Measurements from ENCODE around the gene WDR70. TPM values are rescaled to one million over a fixed set of nuclear protein-coding genes. Genes with fewer than 3 reads are reported as not detected.
A peak's percentile ranks its signal among the peaks of the same experiment; 100 is the strongest.
"Not testable (repeated sequence)": the region's sequence is repeated elsewhere in the genome, so short reads cannot be mapped to it uniquely, and the experiment has no call there.

The WDR70 gene
- total and polyA plus RNA-seq, 9 donors: 20.9 to 36.5 (median 31.4) TPM

DNA sequence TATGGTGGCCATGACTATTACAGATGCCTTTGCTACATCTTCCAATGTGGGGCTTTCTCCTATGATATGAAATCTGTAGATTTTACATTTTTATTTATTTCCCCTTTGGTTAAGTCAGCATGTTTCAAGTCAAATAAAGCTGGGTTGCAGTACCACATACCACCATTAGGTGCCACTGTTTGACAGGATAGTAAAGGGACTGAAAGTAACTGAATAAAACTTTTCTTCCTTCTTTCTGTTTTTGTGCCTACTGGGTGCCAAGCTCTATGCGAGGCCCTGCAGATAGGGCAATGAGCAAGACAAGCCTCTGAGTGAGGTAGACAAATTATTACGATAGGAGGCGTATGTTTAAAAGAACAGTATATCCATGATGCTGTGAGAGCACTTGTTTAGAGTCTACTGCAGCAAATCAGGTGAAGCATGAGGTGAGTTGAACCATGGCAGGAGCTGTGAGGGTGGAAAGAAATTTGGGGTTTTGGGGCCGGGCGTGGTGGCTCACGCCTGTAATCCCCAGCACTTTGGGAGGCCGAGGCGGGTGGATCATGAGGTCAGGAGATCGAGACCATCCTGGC is 395.9 kb downstream of the WDR70 start:
- Histone ChIP-seq H3K9me3 (no peaks in the 10 kb centered on the region), H3K4me3 (no peak overlapping the region), H3K4me1 (ENCODE audit: insufficient read depth) (no peaks in the 10 kb centered on the region), H3K36me3 (no peaks in the 10 kb centered on the region), H3K27ac (no peak overlapping the region), H3K27me3 (no peaks in the 10 kb centered on the region)
- DNase-seq: no peak
- WGBS, 3 donors: 97 to 98% (median 97%) methylated on average over 9 of the region's 9 CpGs
- TF ChIP-seq POLR2A (IDR thresholded peaks at IDR 0.05) (no peak), CTCF (IDR thresholded peaks at IDR 0.05) (peak in 1 of 3 donors; percentile 15)
- intact Hi-C loops (cut with DNase I): no loop called here

DNA sequence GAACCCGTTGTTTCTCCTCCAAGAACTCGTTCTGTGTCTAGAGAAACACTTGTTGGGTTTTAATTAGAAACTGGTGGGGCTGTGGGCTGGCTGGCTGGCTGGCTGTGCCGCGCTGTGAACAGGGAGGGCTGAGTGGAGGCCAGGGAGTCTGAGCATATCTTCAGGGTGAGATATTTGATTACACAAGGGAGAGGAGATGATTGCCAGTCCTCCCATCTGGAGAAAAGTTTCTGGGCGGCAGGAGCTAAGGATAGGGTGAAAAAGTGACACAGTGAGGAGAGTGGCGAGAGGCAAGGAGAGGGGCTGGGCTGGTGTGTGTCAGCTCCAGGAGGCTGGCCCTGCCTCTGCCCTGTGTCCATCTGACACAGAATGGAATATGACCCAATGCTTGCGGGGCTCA is 397.7 kb downstream of the WDR70 start:
- intact Hi-C loops (cut with DNase I): no loop called here
- Histone ChIP-seq H3K27me3 (no peaks in the 10 kb centered on the region), H3K36me3 (no peaks in the 10 kb centered on the region), H3K9me3 (no peaks in the 10 kb centered on the region), H3K4me1 (ENCODE audit: insufficient read depth) (no peaks in the 10 kb centered on the region), H3K4me3 (no peak overlapping the region), H3K27ac (no peak overlapping the region)
- 68 to 77% (median 71%) methylated on average over 7 of the region's 7 CpGs for WGBS, 3 donors
- DNase-seq: no peak
- no peak for TF ChIP-seq EP300 (IDR thresholded peaks at IDR 0.05)
- TF ChIP-seq POLR2A (IDR thresholded peaks at IDR 0.05): no peak
- no peak for TF ChIP-seq CTCF (IDR thresholded peaks at IDR 0.05)

DNA sequence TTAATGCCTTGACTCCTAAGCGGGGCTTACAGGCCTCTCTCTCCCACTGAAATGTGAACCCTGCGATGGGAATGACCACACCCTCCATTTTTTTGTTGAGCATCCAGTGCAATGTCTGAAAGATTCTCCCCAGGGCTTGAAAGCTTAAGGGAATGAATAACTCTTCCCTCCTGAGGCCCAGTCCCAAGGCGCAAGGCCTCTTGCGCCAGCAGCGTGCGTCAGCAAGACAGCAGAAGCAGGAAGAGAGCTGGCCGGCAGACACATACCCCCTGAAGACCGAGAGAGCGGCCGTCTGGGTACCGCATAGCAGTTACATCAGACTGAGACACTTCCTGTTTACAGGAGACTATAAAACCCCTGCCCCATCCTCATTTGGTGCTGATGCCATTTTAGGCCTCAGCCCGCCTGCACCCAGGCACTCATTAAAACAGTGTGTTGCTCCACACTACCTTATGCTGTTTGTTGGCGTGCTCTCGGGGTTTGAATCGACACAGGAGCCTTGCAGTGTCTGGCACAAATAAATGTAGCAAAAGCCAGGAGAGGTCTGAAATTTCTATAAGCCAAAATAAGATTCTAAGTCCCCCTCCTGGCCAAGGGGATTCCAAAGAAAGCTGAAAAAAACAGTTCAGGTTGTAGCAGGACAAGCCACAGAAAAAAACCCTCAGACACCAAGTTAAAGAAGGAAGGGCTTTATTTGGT is 398.5 kb downstream of the WDR70 start:
- 90 to 94% (median 91%) methylated on average over 15 of the region's 15 CpGs for WGBS, 3 donors
- H3K4me1 ChIP-seq (ENCODE audit: insufficient read depth): no peaks in the 10 kb centered on the region
- no peaks in the 10 kb centered on the region for H3K27me3 ChIP-seq
- TF ChIP-seq POLR2A (IDR thresholded peaks at IDR 0.05) (no peak), CTCF (IDR thresholded peaks at IDR 0.05) (no peak), EP300 (IDR thresholded peaks at IDR 0.05) (no peak)
- intact Hi-C loops (cut with DNase I): no loop called here
- H3K4me3 ChIP-seq: no peak overlapping the region
- DNase-seq: no peak
- H3K9me3 ChIP-seq: no peaks in the 10 kb centered on the region
- H3K36me3 ChIP-seq: no peaks in the 10 kb centered on the region
- no peak overlapping the region for H3K27ac ChIP-seq

DNA sequence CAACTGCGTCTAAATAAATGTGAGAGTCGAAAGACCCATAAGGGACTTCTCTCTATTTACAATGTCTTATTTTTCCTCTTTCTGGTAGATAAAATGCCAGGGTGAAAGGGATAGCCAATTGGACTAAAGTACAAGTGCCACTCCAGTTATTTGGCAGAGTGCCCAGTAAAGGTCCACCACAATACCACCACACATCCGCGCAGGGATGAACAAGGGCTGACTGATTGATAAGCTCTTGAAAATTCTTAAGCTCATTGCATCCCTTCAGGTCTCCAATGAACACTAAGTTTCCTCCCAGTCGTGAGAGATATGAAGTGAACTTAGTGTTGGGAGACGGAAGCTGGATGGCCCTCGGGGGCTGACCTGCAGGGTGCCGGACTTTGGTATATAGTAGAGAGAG is 402.3 kb downstream of the WDR70 start:
- intact Hi-C loops (cut with DNase I); H3K27me3 ChIP-seq; DNase-seq; H3K4me3 ChIP-seq; H3K36me3 ChIP-seq; H3K27ac ChIP-seq; H3K9me3 ChIP-seq; H3K4me1 ChIP-seq (ENCODE audit: insufficient read depth): not testable (repeated sequence)
- 91 to 94% (median 92%) methylated on average over 8 of the region's 8 CpGs for WGBS, 3 donors

DNA sequence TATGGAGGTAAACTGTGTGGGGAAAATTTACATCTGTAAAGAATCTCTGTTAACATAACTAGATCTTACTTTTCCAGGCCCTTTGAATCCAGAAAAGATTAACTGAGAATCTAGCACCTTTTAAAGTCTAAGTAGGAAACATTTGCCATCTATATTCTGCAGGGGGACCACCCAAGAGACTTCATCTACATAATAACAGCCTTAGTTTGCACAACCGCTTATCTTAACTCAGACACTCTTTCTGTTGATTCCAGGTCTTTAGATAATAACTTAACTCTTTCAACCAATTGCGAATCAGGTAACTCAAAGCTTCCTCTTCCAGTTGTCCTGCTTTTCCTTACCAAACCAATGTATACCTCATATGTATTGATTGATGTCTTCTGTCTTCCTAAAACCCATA is 407.3 kb downstream of the WDR70 start:
- no peaks in the 10 kb centered on the region for H3K4me1 ChIP-seq (ENCODE audit: insufficient read depth)
- TF ChIP-seq POLR2A (IDR thresholded peaks at IDR 0.05): no peak
- no peak for TF ChIP-seq CTCF (IDR thresholded peaks at IDR 0.05)
- TF ChIP-seq EP300 (IDR thresholded peaks at IDR 0.05): no peak
- H3K9me3 ChIP-seq: no peaks in the 10 kb centered on the region
- intact Hi-C loops (cut with DNase I): no loop called here
- no peaks in the 10 kb centered on the region for H3K36me3 ChIP-seq
- H3K4me3 ChIP-seq: no peak overlapping the region
- H3K27ac ChIP-seq: no peak overlapping the region
- WGBS, 3 donors: 81 to 90% (median 86%) methylated on average over 2 of the region's 2 CpGs
- no peak for DNase-seq
- no peaks in the 10 kb centered on the region for H3K27me3 ChIP-seq

Measured in ovary (tissue), 9 donors.